ENCODE data around the gene SNED1.

Gene SNED1

GRCh38 chr2:240962300-240963064 is 35.9 kb upstream of the SNED1 start:
- H3K4me2 ChIP-seq (ENCODE audit: low read length) = no peak overlapping the region
- H3K36me3 ChIP-seq (ENCODE audit: insufficient read depth, low read length) = no peaks in the 10 kb centered on the region
- no peak overlapping the region for H3K4me3 ChIP-seq (ENCODE audit: low read length)
- H3K27me3 ChIP-seq (ENCODE audit: control insufficient read depth, insufficient read depth, low read length) = peaks cover 18% of the 10 kb centered on the region
- no peak overlapping the region for H3K9ac ChIP-seq (ENCODE audit: low read depth, low read length)
- peaks cover 14% of the 10 kb centered on the region for H3K4me1 ChIP-seq (ENCODE audit: control insufficient read depth, insufficient read depth, low read length)
- H3K9me3 ChIP-seq (replicated peaks; ENCODE audit: low read length) = no peaks in the 10 kb centered on the region

DNA sequence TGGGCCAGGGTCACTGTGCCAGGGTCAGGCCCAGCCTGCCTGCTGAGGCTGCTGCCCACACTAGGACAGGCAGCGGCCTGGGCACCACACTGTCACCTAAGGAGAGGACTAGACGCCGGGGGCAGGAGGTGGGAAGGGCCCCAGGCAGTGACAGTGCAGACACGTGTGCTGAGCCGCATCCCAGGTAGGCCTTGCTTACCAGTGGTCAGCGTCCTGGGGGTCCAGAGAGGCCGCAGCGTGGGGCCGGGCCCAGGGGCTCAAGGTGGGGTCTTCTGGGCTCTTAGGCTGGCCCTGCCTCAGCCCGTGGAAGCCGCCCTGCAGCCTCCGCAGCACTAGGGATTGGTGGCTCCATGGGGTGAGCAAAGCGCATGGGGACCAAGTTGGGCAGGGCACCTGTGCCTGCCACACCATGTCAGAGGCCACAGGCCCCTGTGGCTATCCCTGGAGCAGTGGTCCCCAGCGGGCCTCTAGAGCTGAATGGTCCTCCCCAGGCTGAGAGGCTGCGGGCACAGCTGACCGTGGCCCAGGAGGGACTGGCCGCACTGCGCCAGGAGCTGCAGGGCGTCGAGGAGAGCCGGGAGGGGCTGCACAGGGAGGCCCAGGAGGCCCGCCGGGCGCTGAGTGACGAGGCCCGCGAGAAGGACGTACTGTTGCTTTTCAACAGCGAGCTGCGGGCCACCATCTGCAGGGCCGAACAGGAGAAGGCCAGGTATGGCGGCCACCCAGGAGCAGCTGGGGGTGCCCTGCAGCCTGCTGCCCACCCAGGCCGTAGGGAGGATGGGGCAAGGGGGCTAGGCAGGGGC is 35.2 kb upstream of the SNED1 start:
- no peak overlapping the region for H3K4me3 ChIP-seq (ENCODE audit: low read length)
- no peaks in the 10 kb centered on the region for H3K9me3 ChIP-seq (replicated peaks; ENCODE audit: low read length)
- no peak overlapping the region for H3K4me2 ChIP-seq (ENCODE audit: low read length)
- no peaks in the 10 kb centered on the region for H3K36me3 ChIP-seq (ENCODE audit: insufficient read depth, low read length)
- H3K4me1 ChIP-seq (ENCODE audit: control insufficient read depth, insufficient read depth, low read length) = peaks cover 8% of the 10 kb centered on the region
- H3K9ac ChIP-seq (ENCODE audit: low read depth, low read length) = no peak overlapping the region
- H3K27me3 ChIP-seq (ENCODE audit: control insufficient read depth, insufficient read depth, low read length) = peaks cover 14% of the 10 kb centered on the region

DNA sequence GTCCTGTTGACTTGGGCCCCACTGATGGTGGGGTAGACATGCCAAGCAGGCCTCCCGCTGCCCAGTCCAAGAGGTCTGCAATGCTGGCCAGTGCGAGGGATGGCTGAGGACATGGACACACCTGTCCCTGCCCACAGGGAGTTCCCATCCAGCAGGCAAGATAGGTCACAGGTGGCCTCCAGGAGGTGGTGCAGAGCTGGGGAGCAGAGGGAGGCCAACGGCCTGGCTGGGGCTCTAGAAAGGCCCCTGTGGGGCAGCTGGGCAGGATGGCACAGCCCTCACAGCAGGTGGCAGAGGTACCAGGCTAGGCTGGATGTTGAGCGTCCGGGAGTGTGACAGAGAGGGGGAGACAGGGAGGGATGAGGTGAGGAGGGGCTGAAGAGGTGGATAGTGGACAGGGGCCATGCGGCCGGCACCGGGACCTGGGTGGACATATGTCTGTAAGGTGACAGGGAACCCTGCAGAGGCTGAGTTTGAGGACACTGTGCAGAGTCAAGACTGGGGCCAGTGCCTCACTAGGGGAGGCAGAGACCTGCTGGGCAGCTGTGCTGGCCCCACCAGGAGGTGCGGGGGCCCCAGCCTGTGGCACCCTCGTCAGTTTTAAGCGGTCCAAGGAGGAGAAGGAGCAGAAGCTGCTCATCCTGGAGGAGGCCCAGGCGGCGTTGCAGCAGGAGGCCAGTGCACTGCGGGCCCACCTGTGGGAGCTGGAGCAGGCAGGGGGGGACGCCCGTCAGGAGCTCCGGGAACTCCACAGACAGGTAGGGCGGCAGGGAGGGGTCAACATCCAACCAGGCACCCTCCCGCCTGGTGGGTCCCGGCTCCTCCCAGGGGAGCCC is 34.3 kb upstream of the SNED1 start:
- Histone ChIP-seq H3K27me3 (ENCODE audit: control insufficient read depth, insufficient read depth, low read length) (peaks cover 11% of the 10 kb centered on the region), H3K4me1 (ENCODE audit: control insufficient read depth, insufficient read depth, low read length) (peaks cover 8% of the 10 kb centered on the region), H3K4me2 (ENCODE audit: low read length) (no peak overlapping the region)

GRCh38 chr2:240964704-240965295 is 33.6 kb upstream of the SNED1 start:
- Histone ChIP-seq H3K9me3 (replicated peaks; ENCODE audit: low read length) (no peaks in the 10 kb centered on the region), H3K36me3 (ENCODE audit: insufficient read depth, low read length) (no peaks in the 10 kb centered on the region), H3K4me3 (ENCODE audit: low read length) (no peak overlapping the region), H3K4me2 (ENCODE audit: low read length) (no peak overlapping the region), H3K9ac (ENCODE audit: low read depth, low read length) (no peak overlapping the region), H3K4me1 (ENCODE audit: control insufficient read depth, insufficient read depth, low read length) (peaks cover 8% of the 10 kb centered on the region), H3K27me3 (ENCODE audit: control insufficient read depth, insufficient read depth, low read length) (peaks cover 4% of the 10 kb centered on the region)

More for the DNA sequence above, 34.3 kb upstream of the SNED1 start:
- Histone ChIP-seq H3K36me3 (ENCODE audit: insufficient read depth, low read length) (no peaks in the 10 kb centered on the region), H3K4me3 (ENCODE audit: low read length) (no peak overlapping the region), H3K9ac (ENCODE audit: low read depth, low read length) (no peak overlapping the region), H3K9me3 (replicated peaks; ENCODE audit: low read length) (no peaks in the 10 kb centered on the region)

GRCh38 chr2:240965296-240965904 is 33.0 kb upstream of the SNED1 start:
- H3K4me2 ChIP-seq (ENCODE audit: low read length) = no peak overlapping the region
- H3K9me3 ChIP-seq (replicated peaks; ENCODE audit: low read length) = no peaks in the 10 kb centered on the region
- H3K4me3 ChIP-seq (ENCODE audit: low read length) = no peak overlapping the region
- H3K27me3 ChIP-seq (ENCODE audit: control insufficient read depth, insufficient read depth, low read length) = peaks cover 3% of the 10 kb centered on the region
- H3K36me3 ChIP-seq (ENCODE audit: insufficient read depth, low read length) = no peaks in the 10 kb centered on the region
- H3K9ac ChIP-seq (ENCODE audit: low read depth, low read length) = no peak overlapping the region
- H3K4me1 ChIP-seq (ENCODE audit: control insufficient read depth, insufficient read depth, low read length) = peaks cover 6% of the 10 kb centered on the region

GRCh38 chr2:240965905-240966456 is 32.4 kb upstream of the SNED1 start:
- Histone ChIP-seq H3K4me2 (ENCODE audit: low read length) (no peak overlapping the region), H3K27me3 (ENCODE audit: control insufficient read depth, insufficient read depth, low read length) (peaks cover 3% of the 10 kb centered on the region), H3K36me3 (ENCODE audit: insufficient read depth, low read length) (no peaks in the 10 kb centered on the region), H3K4me3 (ENCODE audit: low read length) (no peak overlapping the region), H3K4me1 (ENCODE audit: control insufficient read depth, insufficient read depth, low read length) (peaks cover 4% of the 10 kb centered on the region), H3K9me3 (replicated peaks; ENCODE audit: low read length) (no peaks in the 10 kb centered on the region), H3K9ac (ENCODE audit: low read depth, low read length) (no peak overlapping the region)

GRCh38 chr2:240966457-240966905 is 31.9 kb upstream of the SNED1 start:
- Histone ChIP-seq H3K9ac (ENCODE audit: low read depth, low read length) (no peak overlapping the region), H3K36me3 (ENCODE audit: insufficient read depth, low read length) (no peaks in the 10 kb centered on the region), H3K9me3 (replicated peaks; ENCODE audit: low read length) (no peaks in the 10 kb centered on the region), H3K4me1 (ENCODE audit: control insufficient read depth, insufficient read depth, low read length) (peaks cover 4% of the 10 kb centered on the region), H3K4me3 (ENCODE audit: low read length) (no peak overlapping the region), H3K27me3 (ENCODE audit: control insufficient read depth, insufficient read depth, low read length) (peaks cover 6% of the 10 kb centered on the region), H3K4me2 (ENCODE audit: low read length) (no peak overlapping the region)

GRCh38 chr2:240966906-240967680 is 31.3 kb upstream of the SNED1 start:
- H3K4me2 ChIP-seq (ENCODE audit: low read length) = no peak overlapping the region
- H3K4me3 ChIP-seq (ENCODE audit: low read length) = no peak overlapping the region
- peaks cover 4% of the 10 kb centered on the region for H3K4me1 ChIP-seq (ENCODE audit: control insufficient read depth, insufficient read depth, low read length)
- H3K9ac ChIP-seq (ENCODE audit: low read depth, low read length) = no peak overlapping the region
- no peaks in the 10 kb centered on the region for H3K36me3 ChIP-seq (ENCODE audit: insufficient read depth, low read length)
- peaks cover 12% of the 10 kb centered on the region for H3K27me3 ChIP-seq (ENCODE audit: control insufficient read depth, insufficient read depth, low read length)
- no peaks in the 10 kb centered on the region for H3K9me3 ChIP-seq (replicated peaks; ENCODE audit: low read length)

- H3K27me3 ChIP-seq (ENCODE audit: control insufficient read depth, insufficient read depth, low read length) = peaks cover 21% of the 10 kb centered on the region
- H3K9ac ChIP-seq (ENCODE audit: low read depth, low read length) = no peak overlapping the region
- H3K4me2 ChIP-seq (ENCODE audit: low read length) = no peak overlapping the region
- no peak overlapping the region for H3K4me3 ChIP-seq (ENCODE audit: low read length)
- no peaks in the 10 kb centered on the region for H3K9me3 ChIP-seq (replicated peaks; ENCODE audit: low read length)
- H3K36me3 ChIP-seq (ENCODE audit: insufficient read depth, low read length) = no peaks in the 10 kb centered on the region
- H3K4me1 ChIP-seq (ENCODE audit: control insufficient read depth, insufficient read depth, low read length) = no peaks in the 10 kb centered on the region
These were observed 30.5 kb upstream of the SNED1 start for GRCh38 chr2:240967681-240968621.

Measured in skeletal muscle satellite cell (primary cell).